A549 (cell line): ENCODE measurements around the gene ADAMTSL3.

Experiments used
- CBX8 ChIP-seq: fragments of 200-600 bp; sonication (generic); IDR thresholded peaks from 2 replicates; pipeline ENCODE4 v1.6.1; 2016
- CEBPB ChIP-seq, 2 experiments: fragments of >200 bp in 1 of 2; sonication (Bioruptor Twin) in 1 of 2; formaldehyde crosslinking in 1 of 2; IDR thresholded peaks; 2 replicates each; pipeline ENCODE4 v1.6.1; 2012 to 2016
- CTCF ChIP-seq: fragments of >200 bp; sonication (Bioruptor Twin); formaldehyde crosslinking; IDR thresholded peaks from 3 replicates; pipeline ENCODE4 v1.5.1; 2016
- ELK1 ChIP-seq: fragments of 150-350 bp; IDR thresholded peaks from 2 replicates; pipeline ENCODE4 v1.6.1; 2014; ENCODE audit warnings: low read depth, mild to moderate bottlenecking, low read length
- EP300 ChIP-seq, 2 experiments: fragments of >200 bp; sonication (Bioruptor Twin); formaldehyde crosslinking; IDR thresholded peaks; 2 replicates in 1 of 2; 3 replicates in 1 of 2; pipeline ENCODE4 v1.6.1; 2016 to 2017
- HDAC2 ChIP-seq: fragments of 200-600 bp; sonication (generic); IDR thresholded peaks from 2 replicates; pipeline ENCODE4 v1.6.1; 2016
- POLR2A ChIP-seq: IDR thresholded peaks from 2 replicates; pipeline ENCODE4 v1.6.1; 2012; ENCODE audit warnings: mild to moderate bottlenecking, low read length

- no peak for TF ChIP-seq POLR2A
- TF ChIP-seq CTCF = no peak
- no peak for TF ChIP-seq EP300 (IDR thresholded peaks at IDR 0.05)
- TF ChIP-seq CBX8 = no peak
- TF ChIP-seq ELK1 = no peak
- no peak for TF ChIP-seq HDAC2
- no peak for TF ChIP-seq CEBPB (IDR thresholded peaks at IDR 0.05)
These were observed 113.8 kb downstream of the ADAMTSL3 start for GRCh38 chr15:83767741-83768140.
